HepG2 (cell line): ENCODE results near the gene ASIC3. TPM values are rescaled to one million over a fixed set of nuclear protein-coding genes. Genes with fewer than 3 reads are reported as not detected.

Experiments used
- ATF1 ChIP-seq: IDR thresholded peaks from 2 replicates; pipeline ENCODE4 v1.6.1; 2016; ENCODE audit warnings: mild to moderate bottlenecking, control low read depth
- CENPX ChIP-seq: sonication (generic); formaldehyde crosslinking; IDR thresholded peaks from 2 replicates; pipeline ENCODE4 v1.9.0; 2021; ENCODE audit warnings: mild to moderate bottlenecking, missing genetic modification reagents, moderate library complexity
- EP300 ChIP-seq, 3 experiments: sonication (generic) in 1 of 3; formaldehyde crosslinking in 1 of 3; IDR thresholded peaks; 2 replicates each; pipeline versions ENCODE4 v1.5.1 to v1.6.1; 2011 to 2020; ENCODE audit warnings: low read depth in 2 of 3, low read length in 2 of 3, borderline replicate concordance in 1 of 3, improper control_type of control experiment in 1 of 3, mild to moderate bottlenecking in 1 of 3, missing genetic modification reagents in 1 of 3, moderate library complexity in 1 of 3
- FIP1L1 ChIP-seq: fragments of 200-400 bp; formaldehyde crosslinking; IDR thresholded peaks from 2 replicates; pipeline ENCODE4 v1.6.1; 2018; ENCODE audit warnings: low read depth, mild to moderate bottlenecking, low read length, moderate library complexity, borderline replicate concordance; ENCODE audit not compliant: insufficient read depth
- FOSL1 ChIP-seq: sonication (generic); formaldehyde crosslinking; IDR thresholded peaks from 2 replicates; pipeline ENCODE4 v1.9.0; 2021; ENCODE audit warnings: missing genetic modification reagents, borderline replicate concordance
- KLF12 ChIP-seq: sonication (generic); formaldehyde crosslinking; IDR thresholded peaks from 2 replicates; pipeline ENCODE4 v1.4.0; 2020; ENCODE audit warnings: missing genetic modification reagents, borderline replicate concordance
- KLF9 ChIP-seq: IDR thresholded peaks from 2 replicates; pipeline ENCODE4 v1.6.1; 2016; ENCODE audit warnings: low read depth
- MIER2 ChIP-seq: IDR thresholded peaks from 2 replicates; pipeline ENCODE4 v1.6.1; 2016; ENCODE audit warnings: missing biosample characterization, missing genetic modification reagents
- NR2F2 ChIP-seq: IDR thresholded peaks from 2 replicates; pipeline ENCODE4 v1.6.1; 2012; ENCODE audit warnings: low read depth, inconsistent platforms, borderline replicate concordance
- RAD21 ChIP-seq: fragments of 450-650 bp; formaldehyde crosslinking; IDR thresholded peaks from 2 replicates; pipeline ENCODE4 v1.5.0; 2020; ENCODE audit warnings: mild to moderate bottlenecking
- RBFOX2 ChIP-seq: fragments of 200-400 bp; formaldehyde crosslinking; IDR thresholded peaks from 2 replicates; pipeline ENCODE4 v1.6.1; 2017; ENCODE audit warnings: low read depth, mild to moderate bottlenecking, low read length
- RBM22 ChIP-seq: fragments of 200-400 bp; formaldehyde crosslinking; optimal IDR thresholded peaks from 2 replicates; pipeline ENCODE3; 2017; ENCODE audit warnings: mild to moderate bottlenecking, low read length, moderate library complexity
- SOX5 ChIP-seq: IDR thresholded peaks from 2 replicates; pipeline ENCODE4 v1.6.1; 2016; ENCODE audit warnings: borderline replicate concordance
- SRY ChIP-seq: sonication (generic); formaldehyde crosslinking; IDR thresholded peaks from 2 replicates; pipeline ENCODE4 v1.8.0; 2022; ENCODE audit warnings: mild to moderate bottlenecking, missing genetic modification reagents
- TBP ChIP-seq: sonication (generic); formaldehyde crosslinking; IDR thresholded peaks from 2 replicates; pipeline ENCODE4 v1.5.0; 2020; ENCODE audit warnings: missing genetic modification reagents
- TBX2 ChIP-seq: sonication (generic); formaldehyde crosslinking; IDR thresholded peaks from 2 replicates; pipeline ENCODE4 v1.5.0; 2020; ENCODE audit warnings: missing genetic modification reagents, mild to moderate bottlenecking, borderline replicate concordance
- WIZ ChIP-seq: sonication (generic); formaldehyde crosslinking; IDR thresholded peaks from 2 replicates; pipeline ENCODE4 v1.5.1; 2020; ENCODE audit warnings: mild to moderate bottlenecking, missing genetic modification reagents
- ZKSCAN1 ChIP-seq: fragments of 150-350 bp; IDR thresholded peaks from 2 replicates; pipeline ENCODE4 v1.6.1; 2014; ENCODE audit warnings: low read length
- ZNF101 ChIP-seq: sonication (generic); formaldehyde crosslinking; IDR thresholded peaks from 2 replicates; pipeline ENCODE4 v1.4.0; 2020; ENCODE audit warnings: mild to moderate bottlenecking, low read depth, missing genetic modification reagents, borderline replicate concordance
- ZNF124 ChIP-seq: sonication (generic); formaldehyde crosslinking; IDR thresholded peaks from 2 replicates; pipeline ENCODE4 v1.4.0; 2020; ENCODE audit warnings: missing genetic modification reagents
- ZNF337 ChIP-seq: sonication (generic); formaldehyde crosslinking; IDR thresholded peaks from 2 replicates; pipeline ENCODE4 v1.5.1; 2020; ENCODE audit warnings: missing genetic modification reagents, low read depth, mild to moderate bottlenecking, borderline replicate concordance
- ZNF343 ChIP-seq: sonication (generic); formaldehyde crosslinking; IDR thresholded peaks from 2 replicates; pipeline ENCODE4 v1.4.0; 2020; ENCODE audit warnings: mild to moderate bottlenecking, missing genetic modification reagents
- ZNF543 ChIP-seq: sonication (generic); formaldehyde crosslinking; IDR thresholded peaks from 2 replicates; pipeline ENCODE4 v1.4.0; 2020; ENCODE audit warnings: mild to moderate bottlenecking, missing genetic modification reagents
- ZNF652 ChIP-seq: IDR thresholded peaks from 2 replicates; pipeline ENCODE4 v1.6.1; 2016; ENCODE audit warnings: low read depth, borderline replicate concordance
- ZNF83 ChIP-seq: sonication (generic); formaldehyde crosslinking; IDR thresholded peaks from 2 replicates; pipeline ENCODE4 v1.4.0; 2020; ENCODE audit warnings: missing genetic modification reagents, mild to moderate bottlenecking, borderline replicate concordance
- ZSCAN20 ChIP-seq: sonication (generic); formaldehyde crosslinking; IDR thresholded peaks from 2 replicates; pipeline ENCODE4 v1.4.0; 2020; ENCODE audit warnings: missing genetic modification reagents, mild to moderate bottlenecking, borderline replicate concordance
- polyA plus RNA-seq, 8 experiments: library from polyadenylated mRNA; depleted of rRNA in 3 of 8; stranded (reverse) in 7 of 8; unstranded in 1 of 8; fragments of >200 nt; fragmentation: Illumina TruSeq in 4 of 8; extraction: Trizol in 4 of 8; gene quantifications; 2 replicates each; pipeline versions ENCODE4 v1.2.1 to v1.2.3, GENCODE V29; 2011 to 2016; ENCODE audit warnings: low read depth in 4 of 8, missing spikeins in 1 of 8, mixed read lengths in 1 of 8; ENCODE audit not compliant: insufficient read depth in 1 of 8
- total RNA-seq, 5 experiments: library from RNA; depleted of rRNA; stranded (reverse); fragments of >200 nt; fragmentation: Illumina TruSeq; extraction: Trizol; gene quantifications; 2 replicates each; pipeline ENCODE4 v1.2.3, GENCODE V29; 2016; ENCODE audit warnings: low read depth in 1 of 5
- TF ChIP-seq, protein P1 (sequence below): sonication (generic); formaldehyde crosslinking; IDR thresholded peaks from 2 replicates; pipeline ENCODE4 v1.4.0; 2020; ENCODE audit warnings: missing genetic modification reagents
- TF ChIP-seq, protein P2 (sequence below): sonication (generic); formaldehyde crosslinking; IDR thresholded peaks from 2 replicates; pipeline ENCODE4 v1.4.0; 2020; ENCODE audit warnings: missing genetic modification reagents

The ASIC3 gene
- total and polyA plus RNA-seq, 2 of the 13 experiments (the other 11 are each of a cell fraction or from before 2014, with no cell fraction given): 0.51 TPM; not detected in 1

DNA sequence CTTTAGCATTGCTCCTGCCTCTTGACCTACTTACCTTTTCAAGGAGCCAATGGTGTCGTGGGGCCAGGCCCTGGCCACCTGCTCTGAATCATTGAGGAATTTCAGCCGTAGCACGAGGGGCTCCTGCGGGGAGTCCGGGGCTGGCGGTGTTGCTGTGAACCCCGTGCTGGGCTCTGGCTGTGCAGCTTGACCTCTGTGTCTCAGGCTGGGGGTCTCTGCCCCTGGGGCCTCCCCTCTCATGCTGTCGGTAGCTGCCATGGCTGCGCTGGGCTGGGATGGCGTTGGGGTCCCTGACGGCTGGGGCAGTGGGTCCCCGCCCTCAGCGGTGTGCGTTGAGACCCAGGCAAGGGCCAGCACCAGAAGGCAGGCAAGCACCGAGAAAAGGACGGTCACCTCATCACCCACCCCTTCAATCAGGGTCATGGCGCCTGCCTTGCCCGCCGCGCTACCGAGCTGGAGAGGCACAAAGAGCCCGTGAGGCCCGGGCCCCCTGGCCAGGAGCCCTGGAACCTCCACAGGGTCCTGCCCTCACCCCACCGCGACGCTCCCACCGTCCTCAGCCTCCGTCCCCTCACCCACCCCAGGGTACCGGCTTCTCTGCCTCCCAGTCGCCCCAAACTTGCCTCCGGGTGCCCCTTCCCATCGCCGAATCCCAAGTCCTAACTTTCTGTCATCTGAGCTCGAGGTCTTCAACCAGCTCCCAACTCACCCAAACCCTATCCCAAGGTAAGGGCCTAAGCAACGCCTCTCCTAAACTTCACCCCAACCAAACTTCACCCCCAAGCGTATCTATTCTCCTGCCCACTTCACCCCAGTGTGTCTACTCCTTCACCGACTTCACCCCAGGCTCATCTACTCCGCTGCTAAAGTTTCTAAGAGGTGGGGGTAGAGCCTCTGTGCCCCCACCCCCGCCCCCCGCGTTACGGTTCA, 34.1 kb downstream of the ASIC3 start (continued):
- no peak for TF ChIP-seq ZNF83 (CRISPR knock-in tag)
- TF ChIP-seq KLF12 (CRISPR knock-in tag): no peak
- TF ChIP-seq RAD21 (CRISPR knock-in tag): no peak
- TF ChIP-seq FOSL1 (CRISPR knock-in tag): no peak
- TF ChIP-seq TBX2: no peak
- TF ChIP-seq, protein P1, sequence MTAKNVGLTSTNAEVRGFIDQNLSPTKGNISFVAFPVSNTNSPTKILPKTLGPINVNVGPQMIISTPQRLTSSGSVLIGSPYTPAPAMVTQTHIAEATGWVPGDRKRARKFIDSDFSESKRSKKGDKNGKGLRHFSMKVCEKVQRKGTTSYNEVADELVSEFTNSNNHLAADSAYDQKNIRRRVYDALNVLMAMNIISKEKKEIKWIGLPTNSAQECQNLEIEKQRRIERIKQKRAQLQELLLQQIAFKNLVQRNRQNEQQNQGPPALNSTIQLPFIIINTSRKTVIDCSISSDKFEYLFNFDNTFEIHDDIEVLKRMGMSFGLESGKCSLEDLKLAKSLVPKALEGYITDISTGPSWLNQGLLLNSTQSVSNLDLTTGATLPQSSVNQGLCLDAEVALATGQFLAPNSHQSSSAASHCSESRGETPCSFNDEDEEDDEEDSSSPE: peak; percentile 13; the same call in 1 of the 2 replicates
- no peak for TF ChIP-seq ZSCAN20
- TF ChIP-seq WIZ (CRISPR knock-in tag): no peak
- no peak for TF ChIP-seq ZNF343
- TF ChIP-seq MIER2 (CRISPR knock-in tag): no peak
- no peak for TF ChIP-seq ZNF543 (CRISPR knock-in tag)
- no peak for TF ChIP-seq CENPX
- TF ChIP-seq EP300 (IDR thresholded peaks at IDR 0.05; ENCODE audit: low read depth in 2 of 2, low read length in 2 of 2): no peak
- no peak for TF ChIP-seq EP300 (CRISPR knock-in tag; IDR thresholded peaks at IDR 0.05; ENCODE audit: borderline replicate concordance)
- TF ChIP-seq ZKSCAN1: no peak
- no peak for TF ChIP-seq RBM22
- TF ChIP-seq RBFOX2: peak; percentile 60; the same call in 1 of the 2 replicates
- no peak for TF ChIP-seq KLF9 (CRISPR knock-in tag)
- TF ChIP-seq TBP (CRISPR knock-in tag): no peak
- no peak for TF ChIP-seq SRY (CRISPR knock-in tag)
- no peak for TF ChIP-seq SOX5 (CRISPR knock-in tag)
- no peak for TF ChIP-seq ZNF124 (CRISPR knock-in tag)
- no peak for TF ChIP-seq FIP1L1
- no peak for TF ChIP-seq NR2F2
- TF ChIP-seq ATF1 (CRISPR knock-in tag): no peak
- TF ChIP-seq ZNF101 (CRISPR knock-in tag): no peak
- TF ChIP-seq ZNF337 (CRISPR knock-in tag): 0 out of 2 replicates have a peak, but pooled peaks have one; percentile 28
- TF ChIP-seq, protein P2, sequence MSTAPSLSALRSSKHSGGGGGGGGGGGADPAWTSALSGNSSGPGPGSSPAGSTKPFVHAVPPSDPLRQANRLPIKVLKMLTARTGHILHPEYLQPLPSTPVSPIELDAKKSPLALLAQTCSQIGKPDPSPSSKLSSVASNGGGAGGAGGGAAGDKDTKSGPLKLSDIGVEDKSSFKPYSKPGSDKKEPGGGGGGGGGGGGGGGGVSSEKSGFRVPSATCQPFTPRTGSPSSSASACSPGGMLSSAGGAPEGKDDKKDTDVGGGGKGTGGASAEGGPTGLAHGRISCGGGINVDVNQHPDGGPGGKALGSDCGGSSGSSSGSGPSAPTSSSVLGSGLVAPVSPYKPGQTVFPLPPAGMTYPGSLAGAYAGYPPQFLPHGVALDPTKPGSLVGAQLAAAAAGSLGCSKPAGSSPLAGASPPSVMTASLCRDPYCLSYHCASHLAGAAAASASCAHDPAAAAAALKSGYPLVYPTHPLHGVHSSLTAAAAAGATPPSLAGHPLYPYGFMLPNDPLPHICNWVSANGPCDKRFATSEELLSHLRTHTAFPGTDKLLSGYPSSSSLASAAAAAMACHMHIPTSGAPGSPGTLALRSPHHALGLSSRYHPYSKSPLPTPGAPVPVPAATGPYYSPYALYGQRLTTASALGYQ (CRISPR knock-in tag): no peak
- TF ChIP-seq ZNF652 (CRISPR knock-in tag): no peak
